IMR-90 (cell line): Measurements from ENCODE around the gene SNAPC2. TPM values are rescaled to one million over a fixed set of nuclear protein-coding genes. Genes with fewer than 3 reads are reported as not detected.

Experiments
- ATAC-seq: fragments of 200-7000 bp; cut with Tn5 transposase; 2 replicates; pipeline ENCODE4 v1.9.1; 2020; ENCODE audit warnings: low read depth, mild to moderate bottlenecking, moderate library complexity
- BruUV-seq: library from RNA; stranded (reverse); fragments of 400-500 nt; replicated peaks from 2 replicates; lab custom pipeline; 2021; lab: Mats Ljungman, UMichigan
- CTCF ChIA-PET: fragments of 300-600 bp; formaldehyde crosslinking; extraction: SDS; loops from one replicate; lab custom pipeline; 2021; ENCODE audit warnings: antibody characterized with exemption; lab: Yijun Ruan, JAX
- POLR2A ChIA-PET: fragments of 300-600 bp; sonication (Branson Sonifier 250); formaldehyde crosslinking; loops from one replicate; lab custom pipeline; 2022; ENCODE audit warnings: antibody characterized with exemption; ENCODE audit not compliant: unreplicated experiment; lab: Charles Lee
- DNase-seq: peaks from one replicate; pipeline ENCODE4 v3.0.0; 2013
- H2AFZ ChIP-seq: replicated peaks from 2 replicates; pipeline ENCODE3; 2013; ENCODE audit warnings: low read length, mild to moderate bottlenecking; ENCODE audit not compliant: poor library complexity
- H2AK5ac ChIP-seq: 2 replicates; pipeline ENCODE4 v1.6.1; 2013; ENCODE audit warnings: low read depth, low read length, inconsistent platforms
- H2AK9ac ChIP-seq: replicated peaks from 2 replicates; pipeline ENCODE3; 2013; ENCODE audit warnings: mild to moderate bottlenecking, low read depth, low read length, moderate library complexity; ENCODE audit not compliant: poor library complexity
- H2BK120ac ChIP-seq: 2 replicates; pipeline ENCODE4 v1.6.1; 2013; ENCODE audit warnings: low read depth, low read length, inconsistent platforms
- H2BK15ac ChIP-seq: 3 replicates; pipeline ENCODE4 v1.6.1; 2013; ENCODE audit warnings: low read depth, low read length, inconsistent platforms
- H2BK20ac ChIP-seq: 2 replicates; pipeline ENCODE4 v1.6.1; 2013; ENCODE audit warnings: low read depth, mild to moderate bottlenecking, inconsistent platforms, low read length, moderate library complexity
- H2BK5ac ChIP-seq: 2 replicates; pipeline ENCODE4 v1.6.1; 2013; ENCODE audit warnings: mild to moderate bottlenecking, low read depth, low read length, inconsistent platforms; ENCODE audit not compliant: poor library complexity, severe bottlenecking
- H3K14ac ChIP-seq: replicated peaks from 2 replicates; pipeline ENCODE4 v1.6.1; 2013; ENCODE audit warnings: low read depth, low read length, inconsistent platforms
- H3K18ac ChIP-seq: 2 replicates; pipeline ENCODE4 v1.6.1; 2013; ENCODE audit warnings: low read depth, low read length, control low read depth
- H3K23ac ChIP-seq: 2 replicates; pipeline ENCODE4 v1.6.1; 2013; ENCODE audit warnings: low read depth, low read length, inconsistent platforms
- H3K27ac ChIP-seq: 2 replicates; pipeline ENCODE4 v1.5.1; 2013; ENCODE audit warnings: mild to moderate bottlenecking, control low read depth, low read length; ENCODE audit not compliant: insufficient read depth
- H3K27me3 ChIP-seq: 2 replicates; pipeline ENCODE4 v1.6.1; 2013; ENCODE audit warnings: low read length; ENCODE audit not compliant: control insufficient read depth, insufficient read depth
- H3K36me3 ChIP-seq: 2 replicates; pipeline ENCODE4 v1.6.1; 2013; ENCODE audit warnings: low read length, mixed read lengths; ENCODE audit not compliant: control insufficient read depth, insufficient read depth
- H3K4ac ChIP-seq: 2 replicates; pipeline ENCODE4 v1.6.1; 2013; ENCODE audit warnings: low read depth, low read length, inconsistent platforms
- H3K4me1 ChIP-seq: 2 replicates; pipeline ENCODE4 v1.6.1; 2013; ENCODE audit warnings: low read length, mixed read lengths; ENCODE audit not compliant: control insufficient read depth, insufficient read depth
- H3K4me2 ChIP-seq: 2 replicates; pipeline ENCODE4 v1.6.1; 2013; ENCODE audit warnings: low read depth, mild to moderate bottlenecking, control low read depth, low read length, moderate library complexity
- H3K4me3 ChIP-seq: 2 replicates; pipeline ENCODE4 v1.5.1; 2013; ENCODE audit warnings: low read depth, mild to moderate bottlenecking, control low read depth, low read length, moderate library complexity; ENCODE audit not compliant: insufficient read depth
- H3K56ac ChIP-seq: 2 replicates; pipeline ENCODE4 v1.6.1; 2013; ENCODE audit warnings: low read length, inconsistent platforms; ENCODE audit not compliant: insufficient read depth; ENCODE audit errors: extremely low read depth
- H3K79me1 ChIP-seq, 2 experiments: 2 replicates each; pipeline ENCODE4 v1.6.1; 2013; ENCODE audit warnings: low read length in 2 of 2, inconsistent platforms in 1 of 2, low read depth in 1 of 2
- H3K9ac ChIP-seq: 2 replicates; pipeline ENCODE4 v1.6.1; 2013; ENCODE audit warnings: low read depth, low read length, control low read depth
- H3K9me1 ChIP-seq: 2 replicates; pipeline ENCODE4 v1.6.1; 2013; ENCODE audit warnings: low read length, inconsistent platforms; ENCODE audit not compliant: insufficient read depth
- H3K9me3 ChIP-seq: 2 replicates; pipeline ENCODE4 v1.6.1; 2013; ENCODE audit warnings: low read length; ENCODE audit not compliant: control insufficient read depth, insufficient read depth
- H4K20me1 ChIP-seq: 2 replicates; pipeline ENCODE4 v1.6.1; 2013; ENCODE audit warnings: low read length, inconsistent platforms; ENCODE audit not compliant: insufficient read depth
- H4K5ac ChIP-seq: 2 replicates; pipeline ENCODE4 v1.6.1; 2013; ENCODE audit warnings: mild to moderate bottlenecking, low read depth, low read length, control low read depth
- H4K8ac ChIP-seq, 2 experiments: 2 replicates each; pipeline ENCODE4 v1.6.1; 2013; ENCODE audit warnings: low read depth in 2 of 2, low read length in 2 of 2, control low read depth in 1 of 2, inconsistent platforms in 1 of 2
- H4K91ac ChIP-seq: 2 replicates; pipeline ENCODE4 v1.6.1; 2013; ENCODE audit warnings: low read depth, low read length, inconsistent platforms; ENCODE audit not compliant: insufficient read depth
- BHLHE40 ChIP-seq: fragments of 150-350 bp; IDR thresholded peaks from 2 replicates; pipeline ENCODE4 v1.6.1; 2016; ENCODE audit warnings: mild to moderate bottlenecking, low read depth, low read length
- CEBPB ChIP-seq: IDR thresholded peaks from 2 replicates; pipeline ENCODE4 v1.6.1; 2012; ENCODE audit warnings: low read depth, low read length, improper control_type of control experiment
- CHD1 ChIP-seq: IDR thresholded peaks from 2 replicates; pipeline ENCODE4 v1.6.1; 2012; ENCODE audit warnings: low read depth, low read length, improper control_type of control experiment
- MAFK ChIP-seq: IDR thresholded peaks from 2 replicates; pipeline ENCODE4 v1.6.1; 2012; ENCODE audit warnings: low read depth, low read length, improper control_type of control experiment
- MAZ ChIP-seq: IDR thresholded peaks from 2 replicates; pipeline ENCODE4 v1.6.1; 2012; ENCODE audit warnings: low read depth, mild to moderate bottlenecking, low read length, improper control_type of control experiment, moderate library complexity, borderline replicate concordance
- MXI1 ChIP-seq: IDR thresholded peaks from 2 replicates; pipeline ENCODE4 v1.6.1; 2012; ENCODE audit warnings: low read depth, mild to moderate bottlenecking, low read length, moderate library complexity, borderline replicate concordance
- NFE2L2 ChIP-seq: fragments of 150-350 bp; IDR thresholded peaks from 2 replicates; pipeline ENCODE4 v1.6.1; 2016; ENCODE audit warnings: low read depth, mild to moderate bottlenecking, low read length
- POLR2A ChIP-seq: IDR thresholded peaks from 2 replicates; pipeline ENCODE4 v1.6.1; 2012; ENCODE audit warnings: mild to moderate bottlenecking, low read depth, low read length
- RCOR1 ChIP-seq: IDR thresholded peaks from 2 replicates; pipeline ENCODE4 v1.6.1; 2012; ENCODE audit warnings: mild to moderate bottlenecking, low read length, improper control_type of control experiment; ENCODE audit not compliant: insufficient replicate concordance
- RFX5 ChIP-seq: IDR thresholded peaks from 2 replicates; pipeline ENCODE4 v1.8.0; 2012; ENCODE audit warnings: low read depth, mild to moderate bottlenecking, low read length, moderate library complexity
- SMC3 ChIP-seq: fragments of 150-350 bp; IDR thresholded peaks from 2 replicates; pipeline ENCODE4 v1.6.1; 2016; ENCODE audit warnings: low read depth, mild to moderate bottlenecking, antibody characterized with exemption, low read length, moderate library complexity
- WGBS, 2 experiments: methylation state at CpG; one replicate each; pipeline versions ENCODE4 v1.1.5 to v1.1.7; 2013; ENCODE audit warnings: missing lambda C conversion rate in 2 of 2; ENCODE audit not compliant: insufficient read length in 1 of 2; ENCODE audit errors: extremely low coverage in 2 of 2; 5-methylcytosine and 5-hydroxymethylcytosine counted together
- dilution Hi-C: fragments of 300-500 bp; cut with HindIII; formaldehyde crosslinking; loops from one replicate; pipeline ENCODE4 v1.14.3; 2018; ENCODE audit warnings: low sequenced_read_pairs; ENCODE audit not compliant: unreplicated experiment
- in situ Hi-C: fragments of 300-500 bp; cut with MboI; formaldehyde crosslinking; loops from 3 replicates; pipeline ENCODE4 v1.14.3; 2019; ENCODE audit warnings: low sequenced_read_pairs, inconsistent platforms, mixed read lengths
- intact Hi-C: fragments of 100-400 bp; cut with micrococcal nuclease; formaldehyde crosslinking; loops from 2 replicates; pipeline ENCODE4 v1.10.0; 2022
- polyA plus RNA-seq, 3 experiments: library from polyadenylated mRNA; depleted of rRNA; stranded (reverse); fragments of >200 nt; gene quantifications; 2 replicates each; pipeline ENCODE4 v1.2.3, GENCODE V29; 2012; ENCODE audit warnings: low replicate concordance in 1 of 3
- total RNA-seq: library from RNA; depleted of rRNA; stranded (reverse); fragments of >200 nt; gene quantifications from 2 replicates; pipeline ENCODE4 v1.2.3, GENCODE V29; 2012
- TF ChIP-seq, protein P1 (sequence below): conservative IDR thresholded peaks from 2 replicates; pipeline ENCODE4 v1.5.1; 2012; ENCODE audit warnings: mild to moderate bottlenecking, low read depth, low read length, improper control_type of control experiment
- TF ChIP-seq, protein P2 (sequence below): fragments of 150-350 bp; IDR thresholded peaks from 2 replicates; pipeline ENCODE4 v1.6.1; 2017; ENCODE audit warnings: mild to moderate bottlenecking, antibody characterized with exemption, low read length, low read depth
- TF ChIP-seq, protein P3 (sequence below): fragments of 150-350 bp; IDR thresholded peaks from 2 replicates; pipeline ENCODE4 v1.6.1; 2016; ENCODE audit warnings: low read depth, mild to moderate bottlenecking, low read length, moderate library complexity, borderline replicate concordance

Gene SNAPC2
- total and polyA plus RNA-seq, 2 of the 4 experiments (the other 2 are of a cell fraction) = 12.5 to 29.2 TPM

- no peak overlapping the region for H3K18ac ChIP-seq
- 97% methylated on average over 10 of the region's 18 CpGs; no CpG with 5 or more reads in 1 of the 2 experiments for WGBS, 2 experiments
- no peak overlapping the region for H3K14ac ChIP-seq
- H3K4ac ChIP-seq = no peak overlapping the region
- no peak for TF ChIP-seq RCOR1
- no peak for TF ChIP-seq RFX5
- no peak for TF ChIP-seq CHD1
- TF ChIP-seq MAFK = no peak
- TF ChIP-seq, protein P1, sequence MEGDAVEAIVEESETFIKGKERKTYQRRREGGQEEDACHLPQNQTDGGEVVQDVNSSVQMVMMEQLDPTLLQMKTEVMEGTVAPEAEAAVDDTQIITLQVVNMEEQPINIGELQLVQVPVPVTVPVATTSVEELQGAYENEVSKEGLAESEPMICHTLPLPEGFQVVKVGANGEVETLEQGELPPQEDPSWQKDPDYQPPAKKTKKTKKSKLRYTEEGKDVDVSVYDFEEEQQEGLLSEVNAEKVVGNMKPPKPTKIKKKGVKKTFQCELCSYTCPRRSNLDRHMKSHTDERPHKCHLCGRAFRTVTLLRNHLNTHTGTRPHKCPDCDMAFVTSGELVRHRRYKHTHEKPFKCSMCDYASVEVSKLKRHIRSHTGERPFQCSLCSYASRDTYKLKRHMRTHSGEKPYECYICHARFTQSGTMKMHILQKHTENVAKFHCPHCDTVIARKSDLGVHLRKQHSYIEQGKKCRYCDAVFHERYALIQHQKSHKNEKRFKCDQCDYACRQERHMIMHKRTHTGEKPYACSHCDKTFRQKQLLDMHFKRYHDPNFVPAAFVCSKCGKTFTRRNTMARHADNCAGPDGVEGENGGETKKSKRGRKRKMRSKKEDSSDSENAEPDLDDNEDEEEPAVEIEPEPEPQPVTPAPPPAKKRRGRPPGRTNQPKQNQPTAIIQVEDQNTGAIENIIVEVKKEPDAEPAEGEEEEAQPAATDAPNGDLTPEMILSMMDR = no peak
- TF ChIP-seq, protein P2, sequence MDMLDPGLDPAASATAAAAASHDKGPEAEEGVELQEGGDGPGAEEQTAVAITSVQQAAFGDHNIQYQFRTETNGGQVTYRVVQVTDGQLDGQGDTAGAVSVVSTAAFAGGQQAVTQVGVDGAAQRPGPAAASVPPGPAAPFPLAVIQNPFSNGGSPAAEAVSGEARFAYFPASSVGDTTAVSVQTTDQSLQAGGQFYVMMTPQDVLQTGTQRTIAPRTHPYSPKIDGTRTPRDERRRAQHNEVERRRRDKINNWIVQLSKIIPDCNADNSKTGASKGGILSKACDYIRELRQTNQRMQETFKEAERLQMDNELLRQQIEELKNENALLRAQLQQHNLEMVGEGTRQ = no peak
- no peak for TF ChIP-seq POLR2A
- TF ChIP-seq NFE2L2 = no peak
- TF ChIP-seq, protein P3, sequence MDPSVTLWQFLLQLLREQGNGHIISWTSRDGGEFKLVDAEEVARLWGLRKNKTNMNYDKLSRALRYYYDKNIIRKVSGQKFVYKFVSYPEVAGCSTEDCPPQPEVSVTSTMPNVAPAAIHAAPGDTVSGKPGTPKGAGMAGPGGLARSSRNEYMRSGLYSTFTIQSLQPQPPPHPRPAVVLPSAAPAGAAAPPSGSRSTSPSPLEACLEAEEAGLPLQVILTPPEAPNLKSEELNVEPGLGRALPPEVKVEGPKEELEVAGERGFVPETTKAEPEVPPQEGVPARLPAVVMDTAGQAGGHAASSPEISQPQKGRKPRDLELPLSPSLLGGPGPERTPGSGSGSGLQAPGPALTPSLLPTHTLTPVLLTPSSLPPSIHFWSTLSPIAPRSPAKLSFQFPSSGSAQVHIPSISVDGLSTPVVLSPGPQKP = no peak
- no peak for TF ChIP-seq CEBPB
- no peak for TF ChIP-seq MAZ
- TF ChIP-seq BHLHE40 = no peak
- TF ChIP-seq MXI1 = no peak
- no peak for TF ChIP-seq SMC3
- H3K4me2 ChIP-seq = no peak overlapping the region
- H3K27ac ChIP-seq = no peak overlapping the region
- H3K9me1 ChIP-seq = no peaks in the 10 kb centered on the region; the same call in 1 of the 2 replicates
- H2AK9ac ChIP-seq = no peak overlapping the region
- in situ Hi-C loops (no loop called here), dilution Hi-C loops (no loop called here), intact Hi-C loops (no loop called here)
- H2BK5ac ChIP-seq = no peak overlapping the region
- BruUV-seq = no TSS peak
- H2AK5ac ChIP-seq = no peak overlapping the region
- no peak overlapping the region for H2BK15ac ChIP-seq
- no peak overlapping the region for H2AFZ ChIP-seq
- H4K91ac ChIP-seq = no peak overlapping the region
- peaks cover 30% of the 10 kb centered on the region for H3K36me3 ChIP-seq
- POLR2A ChIA-PET = no interaction called here
- H3K27me3 ChIP-seq = peaks cover 9% of the 10 kb centered on the region
- H3K79me1 ChIP-seq = peaks cover 0 to 20% of the 10 kb centered on the region in 2 experiments; a peak in 2 of 4 replicates
- H2BK120ac ChIP-seq = no peak overlapping the region
- H4K20me1 ChIP-seq = peaks cover 25% of the 10 kb centered on the region
- H3K23ac ChIP-seq = no peak overlapping the region
- ATAC-seq (no peak), DNase-seq (no peak)
- H3K9me3 ChIP-seq = no peaks in the 10 kb centered on the region
- no peak overlapping the region for H4K8ac ChIP-seq
- H3K4me1 ChIP-seq = peaks cover 5% of the 10 kb centered on the region; the same call in 1 of the 2 replicates
- H4K5ac ChIP-seq = no peak overlapping the region
- no peak overlapping the region for H3K56ac ChIP-seq
- CTCF ChIA-PET = no interaction called here
- no peak overlapping the region for H3K9ac ChIP-seq
- H3K4me3 ChIP-seq = no peak overlapping the region
- no peak overlapping the region for H2BK20ac ChIP-seq
Measured at GRCh38 chr19:7911508-7912143, 8.5 kb upstream of the SNAPC2 start.
